Measurements from ENCODE around the gene DNAH1. TPM values are rescaled to one million over a fixed set of nuclear protein-coding genes. Genes with fewer than 3 reads are reported as not detected.

Gene DNAH1
- total RNA-seq, 2 donors from 2014 or later, result 50.3 to 58.5 TPM

GRCh38 chr3:52400275-52400793 lies 84.2 kb downstream of the DNAH1 start:
- Mint-ChIP-seq H3K4me1 (no peaks in the 10 kb centered on the region), H3K27ac (no peak overlapping the region), H3K27me3 (no peaks in the 10 kb centered on the region), H3K36me3 (ENCODE audit: low read depth) (peaks cover 3% of the 10 kb centered on the region), H3K4me3 (no peak overlapping the region)
- DNase-seq (no peak), ATAC-seq (peak; percentile 6)
- no peaks in the 10 kb centered on the region for H3K9me3 ChIP-seq (ENCODE audit: control insufficient read depth, low read length, poor library complexity, severe bottlenecking)

GRCh38 chr3:52401021-52401420 lies 84.9 kb downstream of the DNAH1 start:
- Mint-ChIP-seq H3K27ac (no peak overlapping the region), H3K4me1 (no peaks in the 10 kb centered on the region), H3K27me3 (no peaks in the 10 kb centered on the region), H3K36me3 (ENCODE audit: low read depth) (peaks cover 3% of the 10 kb centered on the region), H3K4me3 (no peak overlapping the region)
- DNase-seq, result no peak
- ATAC-seq, result peak; percentile 13
- no peaks in the 10 kb centered on the region for H3K9me3 ChIP-seq (ENCODE audit: control insufficient read depth, low read length, poor library complexity, severe bottlenecking)

- H3K9me3 ChIP-seq (ENCODE audit: control insufficient read depth, low read length, poor library complexity, severe bottlenecking), result no peaks in the 10 kb centered on the region
- H3K27me3 Mint-ChIP-seq, result no peaks in the 10 kb centered on the region
- peak overlapping the region; percentile 36 for H3K4me3 Mint-ChIP-seq
- H3K36me3 Mint-ChIP-seq (ENCODE audit: low read depth), result peaks cover 3% of the 10 kb centered on the region
- H3K27ac Mint-ChIP-seq, result no peak overlapping the region
- DNase-seq, result no peak
- no peaks in the 10 kb centered on the region for H3K4me1 Mint-ChIP-seq
- no peak for ATAC-seq
Measured at GRCh38 chr3:52401551-52401950, 85.4 kb downstream of the DNAH1 start.

- Mint-ChIP-seq H3K27ac (no peak overlapping the region), H3K27me3 (no peaks in the 10 kb centered on the region), H3K36me3 (ENCODE audit: low read depth) (peaks cover 3% of the 10 kb centered on the region), H3K4me3 (no peak overlapping the region), H3K4me1 (peaks cover 3% of the 10 kb centered on the region)
- ATAC-seq, result no peak
- DNase-seq, result no peak
- no peaks in the 10 kb centered on the region for H3K9me3 ChIP-seq (ENCODE audit: control insufficient read depth, low read length, poor library complexity, severe bottlenecking)
Measured at GRCh38 chr3:52402101-52402521, 86.0 kb downstream of the DNAH1 start.

GRCh38 chr3:52402706-52403270 lies 86.7 kb downstream of the DNAH1 start:
- no peaks in the 10 kb centered on the region for H3K9me3 ChIP-seq (ENCODE audit: control insufficient read depth, low read length, poor library complexity, severe bottlenecking)
- Mint-ChIP-seq H3K4me3 (no peak overlapping the region), H3K27me3 (no peaks in the 10 kb centered on the region), H3K27ac (no peak overlapping the region), H3K36me3 (ENCODE audit: low read depth) (peaks cover 3% of the 10 kb centered on the region), H3K4me1 (peaks cover 3% of the 10 kb centered on the region)
- no peak for ATAC-seq
- peak in 1 of 3 donors; percentile 1 for DNase-seq

- DNase-seq (peak in 1 of 3 donors; percentile 5), ATAC-seq (no peak)
- Mint-ChIP-seq H3K27ac (no peak overlapping the region), H3K27me3 (no peaks in the 10 kb centered on the region), H3K4me1 (peaks cover 6% of the 10 kb centered on the region), H3K36me3 (ENCODE audit: low read depth) (peaks cover 3% of the 10 kb centered on the region), H3K4me3 (no peak overlapping the region)
- H3K9me3 ChIP-seq (ENCODE audit: control insufficient read depth, low read length, poor library complexity, severe bottlenecking), result no peaks in the 10 kb centered on the region
Measured at GRCh38 chr3:52403271-52403841, 87.2 kb downstream of the DNAH1 start.

GRCh38 chr3:52403955-52404354 lies 87.8 kb downstream of the DNAH1 start:
- no peak for ATAC-seq
- no peak for DNase-seq
- H3K4me1 Mint-ChIP-seq, result peaks cover 11% of the 10 kb centered on the region
- H3K9me3 ChIP-seq (ENCODE audit: control insufficient read depth, low read length, poor library complexity, severe bottlenecking), result no peaks in the 10 kb centered on the region
- H3K27me3 Mint-ChIP-seq, result no peaks in the 10 kb centered on the region
- no peak overlapping the region for H3K27ac Mint-ChIP-seq
- H3K36me3 Mint-ChIP-seq (ENCODE audit: low read depth), result peaks cover 5% of the 10 kb centered on the region
- H3K4me3 Mint-ChIP-seq, result no peak overlapping the region

- H3K4me3 Mint-ChIP-seq, result no peak overlapping the region
- peaks cover 5% of the 10 kb centered on the region for H3K36me3 Mint-ChIP-seq (ENCODE audit: low read depth)
- H3K27me3 Mint-ChIP-seq, result no peaks in the 10 kb centered on the region
Measured at GRCh38 chr3:52404391-52404790, 88.3 kb downstream of the DNAH1 start.

GRCh38 chr3:52405066-52405465 lies 88.9 kb downstream of the DNAH1 start:
- no peak for ATAC-seq
- Mint-ChIP-seq H3K36me3 (ENCODE audit: low read depth) (peaks cover 5% of the 10 kb centered on the region), H3K4me1 (peaks cover 14% of the 10 kb centered on the region)

More at GRCh38 chr3:52404391-52404790, 88.3 kb downstream of the DNAH1 start:
- H3K9me3 ChIP-seq (ENCODE audit: control insufficient read depth, low read length, poor library complexity, severe bottlenecking), result no peaks in the 10 kb centered on the region
- ATAC-seq (no peak), DNase-seq (no peak)
- peaks cover 14% of the 10 kb centered on the region for H3K4me1 Mint-ChIP-seq
- H3K27ac Mint-ChIP-seq, result no peak overlapping the region

GRCh38 chr3:52405601-52406110 lies 89.5 kb downstream of the DNAH1 start:
- ATAC-seq (no peak), DNase-seq (no peak)
- Mint-ChIP-seq H3K4me1 (peaks cover 14% of the 10 kb centered on the region), H3K36me3 (ENCODE audit: low read depth) (peaks cover 5% of the 10 kb centered on the region), H3K27ac (peak overlapping the region; percentile 45), H3K27me3 (no peaks in the 10 kb centered on the region), H3K4me3 (no peak overlapping the region)
- H3K9me3 ChIP-seq (ENCODE audit: control insufficient read depth, low read length, poor library complexity, severe bottlenecking), result no peaks in the 10 kb centered on the region

More at GRCh38 chr3:52405066-52405465, 88.9 kb downstream of the DNAH1 start:
- DNase-seq, result peak in 1 of 3 donors; percentile 1
- no peaks in the 10 kb centered on the region for H3K9me3 ChIP-seq (ENCODE audit: control insufficient read depth, low read length, poor library complexity, severe bottlenecking)
- H3K4me3 Mint-ChIP-seq, result no peak overlapping the region
- H3K27me3 Mint-ChIP-seq, result no peaks in the 10 kb centered on the region
- peak overlapping the region; percentile 45 for H3K27ac Mint-ChIP-seq

GRCh38 chr3:52406231-52406661 lies 90.1 kb downstream of the DNAH1 start:
- Mint-ChIP-seq H3K4me3 (no peak overlapping the region), H3K4me1 (peaks cover 18% of the 10 kb centered on the region), H3K36me3 (ENCODE audit: low read depth) (peaks cover 5% of the 10 kb centered on the region), H3K27me3 (no peaks in the 10 kb centered on the region), H3K27ac (no peak overlapping the region)
- DNase-seq, result no peak
- no peak for ATAC-seq
- no peaks in the 10 kb centered on the region for H3K9me3 ChIP-seq (ENCODE audit: control insufficient read depth, low read length, poor library complexity, severe bottlenecking)

- no peaks in the 10 kb centered on the region for H3K9me3 ChIP-seq (ENCODE audit: control insufficient read depth, low read length, poor library complexity, severe bottlenecking)
- Mint-ChIP-seq H3K27ac (peak overlapping the region; percentile 62), H3K4me1 (peaks cover 23% of the 10 kb centered on the region), H3K36me3 (ENCODE audit: low read depth) (peaks cover 5% of the 10 kb centered on the region), H3K27me3 (no peaks in the 10 kb centered on the region), H3K4me3 (no peak overlapping the region)
- ATAC-seq (no peak), DNase-seq (no peak)
Measured at GRCh38 chr3:52406791-52407510, 90.8 kb downstream of the DNAH1 start.

- Mint-ChIP-seq H3K4me1 (peaks cover 26% of the 10 kb centered on the region), H3K36me3 (ENCODE audit: low read depth) (peaks cover 5% of the 10 kb centered on the region), H3K27ac (peak overlapping the region; percentile 93), H3K27me3 (no peaks in the 10 kb centered on the region), H3K4me3 (peak overlapping the region; percentile 95)
- DNase-seq (no peak), ATAC-seq (no peak)
- no peaks in the 10 kb centered on the region for H3K9me3 ChIP-seq (ENCODE audit: control insufficient read depth, low read length, poor library complexity, severe bottlenecking)
Measured at GRCh38 chr3:52407779-52408178, 91.7 kb downstream of the DNAH1 start.

Data from T-helper 17 cell (primary cell).